ENCODE measurements around the gene IGFBP5.

DNA sequence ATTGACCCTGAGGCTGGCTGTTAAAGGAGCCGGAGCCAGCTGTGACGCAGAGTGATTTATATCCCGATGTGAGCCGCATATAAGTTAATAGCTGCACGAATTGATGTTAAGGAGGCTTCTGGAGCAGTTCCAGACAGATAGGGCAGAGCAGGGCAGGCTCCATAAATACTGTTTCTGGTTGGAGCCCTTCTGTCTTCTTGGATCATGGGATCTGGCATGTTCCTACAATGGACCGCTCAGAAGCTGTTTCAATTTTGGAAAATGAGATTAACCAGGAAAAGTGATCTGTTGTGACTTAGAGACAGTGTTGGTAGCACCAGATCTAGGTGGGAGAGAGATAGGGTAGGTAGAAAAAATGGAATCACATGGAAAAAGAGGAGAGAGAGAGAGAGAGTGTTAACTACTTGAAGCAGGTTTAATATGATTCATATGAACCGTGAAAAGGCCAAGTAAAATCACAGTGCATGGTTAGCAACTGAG is 4.8 kb upstream of the IGFBP5 start:
- TF ChIP-seq MAX (IDR thresholded peaks at IDR 0.05) (no peak), CTCF (IDR thresholded peaks at IDR 0.05; ENCODE audit: control extremely low read depth in 1 of 3, insufficient read depth in 1 of 3, low read depth in 1 of 3, low read length in 3 of 3) (no peak), POLR2A (IDR thresholded peaks at IDR 0.05; ENCODE audit: control extremely low read depth in 1 of 2, low read depth in 2 of 2, low read length in 2 of 2) (no peak), CEBPB (IDR thresholded peaks at IDR 0.05; ENCODE audit: low read depth, low read length) (no peak), NRF1 (IDR thresholded peaks at IDR 0.05; ENCODE audit: low read depth, low read length) (no peak), EZH2 (IDR thresholded peaks at IDR 0.05; ENCODE audit: low read depth, low read length, severe bottlenecking) (no peak), RFX5 (IDR thresholded peaks at IDR 0.05; ENCODE audit: borderline replicate concordance, low read depth, low read length) (no peak), HDAC2 (IDR thresholded peaks at IDR 0.05; ENCODE audit: borderline replicate concordance in 1 of 2, low read depth in 2 of 2, low read length in 2 of 2) (no peak), SUZ12 (IDR thresholded peaks at IDR 0.05; ENCODE audit: low read length) (no peak), POLR2AphosphoS5 (IDR thresholded peaks at IDR 0.05; ENCODE audit: low read depth, low read length) (no peak), TEAD4 (IDR thresholded peaks at IDR 0.05; ENCODE audit: low read depth, low read length) (no peak), SP1 (IDR thresholded peaks at IDR 0.05; ENCODE audit: low read depth, low read length) (no peak), GTF2F1 (IDR thresholded peaks at IDR 0.05; ENCODE audit: borderline replicate concordance, low read depth, low read length) (no peak)
- TF ChIP-seq, protein P1, sequence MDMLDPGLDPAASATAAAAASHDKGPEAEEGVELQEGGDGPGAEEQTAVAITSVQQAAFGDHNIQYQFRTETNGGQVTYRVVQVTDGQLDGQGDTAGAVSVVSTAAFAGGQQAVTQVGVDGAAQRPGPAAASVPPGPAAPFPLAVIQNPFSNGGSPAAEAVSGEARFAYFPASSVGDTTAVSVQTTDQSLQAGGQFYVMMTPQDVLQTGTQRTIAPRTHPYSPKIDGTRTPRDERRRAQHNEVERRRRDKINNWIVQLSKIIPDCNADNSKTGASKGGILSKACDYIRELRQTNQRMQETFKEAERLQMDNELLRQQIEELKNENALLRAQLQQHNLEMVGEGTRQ (IDR thresholded peaks at IDR 0.05; ENCODE audit: low read length): no peak

Data from H1 (cell line).